Activated CD4-positive, alpha-beta T cell treated with anti-CD3 and anti-CD28 coated beads, Interleukin-2, amount 10 ng/mL, durations not matched to agents 7 days and 5 days (primary cell): ENCODE measurements around the gene SAAL1. TPM values are rescaled to one million over a fixed set of nuclear protein-coding genes. Genes with fewer than 3 reads are reported as not detected.
"Not testable (repeated sequence)": the region's sequence is repeated elsewhere in the genome, so short reads cannot be mapped to it uniquely, and the experiment has no call there.

Experiments
- CTCF ChIA-PET: fragments of 350-600 bp; sonication (Branson Sonifier 250); formaldehyde crosslinking; loops from one replicate; lab custom pipeline; 2021; ENCODE audit warnings: antibody characterized with exemption; lab: Charles Lee
- POLR2A ChIA-PET: fragments of 350-600 bp; sonication (Branson Sonifier 250); formaldehyde crosslinking; loops from one replicate; lab custom pipeline; 2021; ENCODE audit warnings: antibody characterized with exemption; lab: Charles Lee
- DNase-seq: peaks from one replicate; pipeline ENCODE4 v3.0.0-alpha.2; 2020
- H3K27ac Mint-ChIP-seq: one replicate; pipeline ENCODE4 v1.8.0; 2021; ENCODE audit warnings: mild to moderate bottlenecking, moderate library complexity, mixed read lengths
- H3K27me3 Mint-ChIP-seq: one replicate; pipeline ENCODE4 v1.8.0; 2021; ENCODE audit warnings: mixed read lengths
- H3K36me3 Mint-ChIP-seq: one replicate; pipeline ENCODE4 v1.8.0; 2021; ENCODE audit warnings: low read depth, mixed read lengths
- H3K4me1 Mint-ChIP-seq: one replicate; pipeline ENCODE4 v1.8.0; 2021; ENCODE audit warnings: mixed read lengths
- H3K4me3 Mint-ChIP-seq: one replicate; pipeline ENCODE4 v1.8.0; 2021; ENCODE audit warnings: mild to moderate bottlenecking, moderate library complexity, mixed read lengths
- H3K9me3 Mint-ChIP-seq: one replicate; pipeline ENCODE4 v1.8.0; 2021; ENCODE audit warnings: mixed read lengths
- total RNA-seq, 2 experiments: library from RNA; stranded (reverse); gene quantifications; one replicate each; pipeline ENCODE4 v1.2.3, GENCODE V29; 2021

SAAL1 gene, protein sequence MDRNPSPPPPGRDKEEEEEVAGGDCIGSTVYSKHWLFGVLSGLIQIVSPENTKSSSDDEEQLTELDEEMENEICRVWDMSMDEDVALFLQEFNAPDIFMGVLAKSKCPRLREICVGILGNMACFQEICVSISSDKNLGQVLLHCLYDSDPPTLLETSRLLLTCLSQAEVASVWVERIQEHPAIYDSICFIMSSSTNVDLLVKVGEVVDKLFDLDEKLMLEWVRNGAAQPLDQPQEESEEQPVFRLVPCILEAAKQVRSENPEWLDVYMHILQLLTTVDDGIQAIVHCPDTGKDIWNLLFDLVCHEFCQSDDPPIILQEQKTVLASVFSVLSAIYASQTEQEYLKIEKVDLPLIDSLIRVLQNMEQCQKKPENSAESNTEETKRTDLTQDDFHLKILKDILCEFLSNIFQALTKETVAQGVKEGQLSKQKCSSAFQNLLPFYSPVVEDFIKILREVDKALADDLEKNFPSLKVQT
- 10 to 100 TPM; 25.2 to 26.6 TPM for total RNA-seq

DNA sequence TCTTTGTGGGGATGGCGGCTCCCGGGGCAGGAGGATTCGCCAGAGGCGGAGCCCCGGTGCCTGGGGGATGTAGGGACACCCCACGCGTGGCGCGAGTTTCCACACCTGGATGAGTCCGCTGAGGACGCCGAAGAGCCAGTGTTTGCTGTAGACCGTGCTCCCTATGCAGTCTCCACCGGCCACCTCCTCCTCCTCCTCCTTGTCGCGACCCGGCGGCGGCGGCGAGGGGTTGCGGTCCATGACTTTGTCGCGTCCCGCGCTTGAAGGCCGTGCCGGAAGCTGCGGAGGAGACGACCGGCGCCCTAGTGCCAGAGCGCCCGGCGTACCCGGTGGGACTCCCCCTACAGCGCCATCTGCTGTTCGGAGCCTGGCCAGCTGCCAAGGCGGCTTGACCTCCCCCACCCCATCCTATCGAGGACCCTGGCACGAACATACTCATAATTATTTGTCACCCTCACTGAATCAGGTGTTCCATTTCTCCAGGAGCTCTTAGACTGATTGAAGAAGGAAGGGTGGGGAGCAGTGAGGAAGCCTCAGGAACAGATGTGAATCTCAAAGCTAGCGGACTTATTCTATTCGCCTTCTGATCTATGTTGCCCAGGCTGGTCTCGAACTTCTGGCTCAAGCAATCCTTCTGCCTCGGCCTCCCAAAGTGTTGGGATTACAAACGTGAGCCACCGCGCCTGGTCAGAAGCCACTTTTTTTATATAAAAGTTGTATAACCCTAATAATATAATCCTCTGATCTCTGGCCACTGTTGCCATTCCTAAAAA lies at the start of gene SAAL1:
Gene SAAL1 (minus strand): TSS at position 281 of the 773 bp plus-strand sequence. CDS start 41 bp downstream, at position 240.
- Mint-ChIP-seq H3K27ac (peak within 1 kb of the TSS; percentile 91), H3K27me3 (peaks cover 5% of the 10 kb centered on the region), H3K9me3 (no peaks in the 10 kb centered on the region), H3K36me3 (peaks cover 21% of the 10 kb centered on the region), H3K4me1 (peaks cover 33% of the 10 kb centered on the region), H3K4me3 (peak within 1 kb of the TSS; percentile 94)
- ChIA-PET POLR2A (interaction anchor here (0.6 kb wide), 1 partner anchor 371 kb away, joined by 5 read pairs; no protein-coding TSS in a partner anchor), CTCF (interaction anchor here (0.6 to 3.4 kb wide), 15 partner anchors 8 to 662 kb away, joined by 3 to 19 read pairs (median 5); no protein-coding TSS in a partner anchor)
- peak; percentile 91 for DNase-seq

DNA sequence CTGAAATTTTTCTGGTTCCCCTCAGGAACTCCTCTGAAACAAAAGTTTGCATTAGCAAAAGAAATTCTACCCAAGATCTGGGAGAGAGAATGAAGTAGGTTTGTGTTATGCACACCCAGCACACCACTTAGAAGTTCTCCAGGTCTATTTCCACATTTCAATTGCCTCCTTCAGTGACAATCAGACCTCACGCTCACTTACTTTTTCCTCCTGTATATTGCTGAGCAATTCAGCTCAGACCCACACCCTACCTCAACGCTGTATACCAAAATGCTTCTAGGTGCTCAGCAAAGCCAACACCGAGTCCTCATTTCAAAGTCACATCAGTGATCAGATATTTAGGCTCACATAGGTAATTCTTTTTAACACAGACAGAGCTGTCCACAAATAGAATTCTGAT lies 45.7 kb upstream of the SAAL1 start:
- no peak for DNase-seq
- H3K4me3 Mint-ChIP-seq = no peak overlapping the region
- H3K27ac Mint-ChIP-seq = no peak overlapping the region
- POLR2A ChIA-PET = no interaction called here
- H3K36me3 Mint-ChIP-seq = no peaks in the 10 kb centered on the region
- CTCF ChIA-PET = interaction anchor here (0.6 kb wide), 1 partner anchor 13 kb away, joined by 4 read pairs; no protein-coding TSS in a partner anchor
- H3K9me3 Mint-ChIP-seq = peaks cover 2% of the 10 kb centered on the region
- no peaks in the 10 kb centered on the region for H3K4me1 Mint-ChIP-seq
- peaks cover 32% of the 10 kb centered on the region for H3K27me3 Mint-ChIP-seq

DNA sequence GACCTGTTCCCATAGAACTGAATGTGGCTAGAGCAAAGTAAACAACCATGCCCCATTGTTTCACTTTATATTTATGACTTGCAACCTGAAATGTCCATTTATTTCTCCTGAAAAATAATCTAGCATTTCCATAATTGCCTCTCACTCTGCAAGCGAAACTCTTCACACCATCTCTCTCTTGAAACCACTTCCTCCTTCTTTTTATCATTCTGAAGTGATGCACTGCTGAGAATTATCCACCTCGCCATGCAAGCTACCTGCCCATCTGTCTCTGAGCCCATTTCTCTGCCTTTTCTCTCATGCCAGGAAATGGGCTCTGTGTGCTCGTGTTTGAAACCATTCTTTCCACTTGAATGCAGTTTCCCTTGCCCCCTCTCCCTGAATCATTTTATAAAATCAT lies 40.0 kb upstream of the SAAL1 start:
- no peak for DNase-seq
- Mint-ChIP-seq H3K4me3 (no peak overlapping the region), H3K9me3 (no peaks in the 10 kb centered on the region), H3K27ac (no peak overlapping the region), H3K4me1 (peaks cover 8% of the 10 kb centered on the region), H3K27me3 (peaks cover 39% of the 10 kb centered on the region), H3K36me3 (no peaks in the 10 kb centered on the region)
- ChIA-PET CTCF (no interaction called here), POLR2A (no interaction called here)

DNA sequence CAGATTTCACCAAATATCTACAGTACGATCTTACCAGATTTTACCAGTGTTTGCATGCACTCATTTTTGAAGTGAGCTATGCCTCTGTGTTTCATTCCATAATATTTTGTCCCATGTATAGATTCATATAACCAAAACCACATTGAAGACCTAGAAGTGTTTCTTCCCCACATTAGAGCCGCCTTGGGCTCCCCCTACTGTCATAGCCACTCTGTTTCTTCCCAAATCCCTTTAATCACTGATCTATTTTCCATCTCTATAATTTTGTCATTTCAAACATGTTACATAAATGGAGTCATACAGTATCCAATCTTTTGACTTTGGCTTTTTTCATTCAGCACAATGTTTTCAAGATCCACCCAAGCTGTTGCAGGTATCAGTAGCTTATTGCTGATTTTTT lies 39.1 kb upstream of the SAAL1 start:
- no peak for DNase-seq
- ChIA-PET POLR2A (no interaction called here), CTCF (no interaction called here)
- H3K27me3 Mint-ChIP-seq = peaks cover 34% of the 10 kb centered on the region
- H3K36me3 Mint-ChIP-seq = no peaks in the 10 kb centered on the region
- no peak overlapping the region for H3K27ac Mint-ChIP-seq
- H3K9me3 Mint-ChIP-seq = no peaks in the 10 kb centered on the region
- H3K4me3 Mint-ChIP-seq = no peak overlapping the region
- peaks cover 8% of the 10 kb centered on the region for H3K4me1 Mint-ChIP-seq

DNA sequence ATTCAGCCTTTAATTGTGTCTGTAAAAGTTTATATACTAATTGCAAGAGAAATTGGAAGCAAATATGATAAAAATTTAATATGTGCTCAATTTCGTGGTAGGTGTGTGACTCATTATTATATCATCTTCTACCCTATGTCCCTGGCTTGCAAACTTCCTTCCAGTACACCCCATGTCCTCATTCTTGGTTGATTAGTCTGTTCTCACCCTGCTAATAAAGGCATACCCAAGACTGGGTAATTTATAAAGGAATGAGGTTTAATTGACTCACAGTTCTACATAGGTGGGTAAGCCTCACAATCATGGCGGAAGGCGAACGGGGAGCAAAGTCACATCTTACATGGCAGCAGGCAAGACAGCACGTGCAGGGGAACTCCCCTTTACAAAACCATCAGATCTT lies 38.4 kb upstream of the SAAL1 start:
- CTCF ChIA-PET = no interaction called here

DNA sequence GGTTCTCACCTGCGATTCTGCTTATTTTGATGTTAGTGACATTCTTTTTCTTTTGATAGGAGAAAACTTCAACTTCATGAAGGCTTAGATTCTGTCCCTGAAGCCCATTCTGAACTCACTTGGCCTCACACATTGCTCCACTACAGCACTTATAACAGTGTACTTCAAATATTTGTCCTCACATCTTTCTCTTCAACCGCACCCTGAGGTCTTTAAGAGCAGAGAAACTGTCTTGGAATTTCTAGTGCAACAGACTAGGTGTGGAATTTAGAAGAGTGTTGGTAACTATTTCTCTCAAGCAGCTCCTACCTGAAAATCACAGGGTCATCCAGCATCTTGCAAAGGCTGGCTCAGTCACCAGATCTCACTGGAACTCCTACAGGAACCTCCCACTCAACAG lies 34.3 kb upstream of the SAAL1 start:
- CTCF ChIA-PET = no interaction called here
- H3K4me1 Mint-ChIP-seq = no peaks in the 10 kb centered on the region

More for the DNA sequence above, 38.4 kb upstream of the SAAL1 start:
- no peak overlapping the region for H3K27ac Mint-ChIP-seq
- POLR2A ChIA-PET = no interaction called here
- peaks cover 32% of the 10 kb centered on the region for H3K27me3 Mint-ChIP-seq
- no peak for DNase-seq
- no peaks in the 10 kb centered on the region for H3K36me3 Mint-ChIP-seq
- peaks cover 8% of the 10 kb centered on the region for H3K4me1 Mint-ChIP-seq
- H3K4me3 Mint-ChIP-seq = no peak overlapping the region
- H3K9me3 Mint-ChIP-seq = no peaks in the 10 kb centered on the region

DNA sequence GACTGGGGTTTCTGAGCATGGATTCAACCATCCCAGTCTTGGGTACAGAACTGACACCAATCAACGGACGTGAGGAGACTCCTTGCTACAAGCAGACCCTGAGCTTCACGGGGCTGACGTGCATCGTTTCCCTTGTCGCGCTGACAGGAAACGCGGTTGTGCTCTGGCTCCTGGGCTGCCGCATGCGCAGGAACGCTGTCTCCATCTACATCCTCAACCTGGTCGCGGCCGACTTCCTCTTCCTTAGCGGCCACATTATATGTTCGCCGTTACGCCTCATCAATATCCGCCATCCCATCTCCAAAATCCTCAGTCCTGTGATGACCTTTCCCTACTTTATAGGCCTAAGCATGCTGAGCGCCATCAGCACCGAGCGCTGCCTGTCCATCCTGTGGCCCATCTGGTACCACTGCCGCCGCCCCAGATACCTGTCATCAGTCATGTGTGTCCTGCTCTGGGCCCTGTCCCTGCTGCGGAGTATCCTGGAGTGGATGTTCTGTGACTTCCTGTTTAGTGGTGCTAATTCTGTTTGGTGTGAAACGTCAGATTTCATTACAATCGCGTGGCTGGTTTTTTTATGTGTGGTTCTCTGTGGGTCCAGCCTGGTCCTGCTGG lies 31.4 kb upstream of the SAAL1 start:
- H3K4me1 Mint-ChIP-seq = no peaks in the 10 kb centered on the region
- ChIA-PET POLR2A (no interaction called here), CTCF (no interaction called here)
- no peak overlapping the region for H3K4me3 Mint-ChIP-seq
- peaks cover 34% of the 10 kb centered on the region for H3K27me3 Mint-ChIP-seq
- H3K9me3 Mint-ChIP-seq = no peaks in the 10 kb centered on the region
- H3K27ac Mint-ChIP-seq = no peak overlapping the region
- H3K36me3 Mint-ChIP-seq = no peaks in the 10 kb centered on the region
- DNase-seq = no peak

More for the DNA sequence above, 34.3 kb upstream of the SAAL1 start:
- POLR2A ChIA-PET = no interaction called here
- no peak overlapping the region for H3K4me3 Mint-ChIP-seq
- H3K36me3 Mint-ChIP-seq = no peaks in the 10 kb centered on the region
- no peaks in the 10 kb centered on the region for H3K9me3 Mint-ChIP-seq
- H3K27ac Mint-ChIP-seq = no peak overlapping the region
- H3K27me3 Mint-ChIP-seq = peaks cover 31% of the 10 kb centered on the region
- DNase-seq = no peak

DNA sequence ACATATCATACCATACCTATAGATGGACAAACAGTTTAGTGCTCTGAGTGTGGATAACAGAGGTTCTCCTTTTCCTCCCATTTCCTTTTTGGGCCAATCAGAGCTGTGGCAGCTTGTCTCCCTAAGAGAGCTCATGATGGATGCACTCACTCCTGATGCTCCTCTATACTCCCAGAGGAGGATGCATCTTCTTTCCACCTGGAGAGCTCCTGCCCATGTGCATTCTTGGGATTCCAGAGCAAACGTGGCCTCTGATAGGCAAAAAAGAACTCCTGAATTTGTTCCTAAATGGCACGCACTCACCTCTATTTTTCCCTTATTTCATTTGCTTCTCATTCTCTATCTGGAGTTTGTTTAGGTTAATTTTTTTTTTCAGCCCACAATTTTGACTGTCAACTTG lies 29.4 kb upstream of the SAAL1 start:
- no peaks in the 10 kb centered on the region for H3K9me3 Mint-ChIP-seq
- ChIA-PET POLR2A (no interaction called here), CTCF (no interaction called here)
- H3K36me3 Mint-ChIP-seq = no peaks in the 10 kb centered on the region
- H3K4me3 Mint-ChIP-seq = no peak overlapping the region
- no peak for DNase-seq
- H3K4me1 Mint-ChIP-seq = no peaks in the 10 kb centered on the region
- no peak overlapping the region for H3K27ac Mint-ChIP-seq
- peaks cover 38% of the 10 kb centered on the region for H3K27me3 Mint-ChIP-seq

DNA sequence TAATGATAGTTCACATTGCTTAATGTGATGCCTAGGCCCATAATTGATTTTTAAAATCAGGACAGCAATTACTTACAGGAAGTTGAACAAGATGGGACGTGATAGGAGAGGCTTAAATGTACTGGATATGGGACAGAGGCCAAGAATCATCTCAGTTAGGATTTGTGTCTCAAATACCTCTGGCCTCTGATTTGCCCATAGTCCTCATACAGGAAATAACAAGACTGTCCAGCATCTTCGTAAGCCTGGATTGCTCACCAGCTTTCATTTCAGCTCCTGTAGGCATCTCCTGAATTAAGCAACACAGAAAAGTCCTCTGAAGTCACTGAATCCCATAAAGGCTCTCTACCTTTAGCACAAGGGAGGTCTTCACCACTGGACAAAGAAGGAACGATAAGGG lies 26.5 kb upstream of the SAAL1 start, which contains the start of gene MRGPRX3:
Gene MRGPRX3 (plus strand): TSS at position 231 of the 400 bp plus-strand sequence. CDS start 4,632 bp downstream, outside the sequence.
- ChIA-PET CTCF (no interaction called here), POLR2A (no interaction called here)
- no peak within 1 kb of the TSS for H3K27ac Mint-ChIP-seq
- no peaks in the 10 kb centered on the region for H3K9me3 Mint-ChIP-seq
- no peak for DNase-seq
- H3K36me3 Mint-ChIP-seq = no peaks in the 10 kb centered on the region
- H3K27me3 Mint-ChIP-seq = peaks cover 46% of the 10 kb centered on the region
- no peaks in the 10 kb centered on the region for H3K4me1 Mint-ChIP-seq
- H3K4me3 Mint-ChIP-seq = no peak within 1 kb of the TSS

DNA sequence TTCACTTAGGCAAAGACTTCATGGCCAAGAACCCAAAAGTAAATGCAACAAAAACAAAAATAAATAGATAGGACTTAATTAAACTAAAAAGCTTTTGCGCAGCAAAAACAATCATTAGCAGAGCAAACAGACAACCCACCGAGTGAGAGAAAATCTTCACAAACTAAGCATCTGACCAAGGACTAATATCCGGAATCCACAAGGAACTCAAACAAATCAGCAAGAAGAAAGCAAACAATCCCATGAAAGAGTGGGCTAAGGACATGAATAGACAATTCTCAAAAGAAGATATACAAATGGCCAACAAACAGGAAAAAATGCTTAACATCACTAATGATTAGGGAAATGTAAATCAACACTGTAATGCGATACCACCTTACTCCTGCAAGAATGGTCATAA lies 25.2 kb upstream of the SAAL1 start:
- POLR2A ChIA-PET, DNase-seq, H3K36me3 Mint-ChIP-seq, CTCF ChIA-PET, H3K9me3 Mint-ChIP-seq, H3K27ac Mint-ChIP-seq, H3K4me1 Mint-ChIP-seq, H3K4me3 Mint-ChIP-seq: not testable (repeated sequence)
- peaks cover 48% of the 10 kb centered on the region for H3K27me3 Mint-ChIP-seq

DNA sequence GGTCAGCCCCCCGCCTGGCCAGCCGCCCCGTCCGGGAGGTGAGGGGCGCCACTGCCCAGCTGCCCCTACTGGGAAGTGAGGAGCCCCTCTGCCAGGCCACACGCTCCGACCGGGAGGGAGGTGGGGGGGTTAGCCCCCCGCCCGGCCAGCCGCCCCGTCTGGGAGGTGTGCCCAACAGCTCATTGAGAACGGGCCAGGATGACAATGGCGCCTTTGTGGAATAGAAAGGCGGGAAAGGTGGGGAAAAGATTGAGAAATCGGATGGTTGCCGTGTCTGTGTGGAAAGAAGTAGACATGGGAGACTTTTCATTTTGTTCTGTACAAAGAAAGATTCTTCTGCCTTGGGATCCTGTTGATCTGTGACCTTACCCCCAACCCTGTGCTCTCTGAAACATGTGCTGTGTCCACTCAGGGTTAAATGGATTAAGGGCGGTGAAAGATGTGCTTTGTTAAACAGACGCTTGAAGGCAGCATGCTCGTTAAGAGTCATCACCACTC lies 15.5 kb upstream of the SAAL1 start:
- H3K4me3 Mint-ChIP-seq, H3K4me1 Mint-ChIP-seq, H3K9me3 Mint-ChIP-seq, DNase-seq, POLR2A ChIA-PET, H3K36me3 Mint-ChIP-seq, CTCF ChIA-PET, H3K27ac Mint-ChIP-seq: not testable (repeated sequence)
- peaks cover 19% of the 10 kb centered on the region for H3K27me3 Mint-ChIP-seq

DNA sequence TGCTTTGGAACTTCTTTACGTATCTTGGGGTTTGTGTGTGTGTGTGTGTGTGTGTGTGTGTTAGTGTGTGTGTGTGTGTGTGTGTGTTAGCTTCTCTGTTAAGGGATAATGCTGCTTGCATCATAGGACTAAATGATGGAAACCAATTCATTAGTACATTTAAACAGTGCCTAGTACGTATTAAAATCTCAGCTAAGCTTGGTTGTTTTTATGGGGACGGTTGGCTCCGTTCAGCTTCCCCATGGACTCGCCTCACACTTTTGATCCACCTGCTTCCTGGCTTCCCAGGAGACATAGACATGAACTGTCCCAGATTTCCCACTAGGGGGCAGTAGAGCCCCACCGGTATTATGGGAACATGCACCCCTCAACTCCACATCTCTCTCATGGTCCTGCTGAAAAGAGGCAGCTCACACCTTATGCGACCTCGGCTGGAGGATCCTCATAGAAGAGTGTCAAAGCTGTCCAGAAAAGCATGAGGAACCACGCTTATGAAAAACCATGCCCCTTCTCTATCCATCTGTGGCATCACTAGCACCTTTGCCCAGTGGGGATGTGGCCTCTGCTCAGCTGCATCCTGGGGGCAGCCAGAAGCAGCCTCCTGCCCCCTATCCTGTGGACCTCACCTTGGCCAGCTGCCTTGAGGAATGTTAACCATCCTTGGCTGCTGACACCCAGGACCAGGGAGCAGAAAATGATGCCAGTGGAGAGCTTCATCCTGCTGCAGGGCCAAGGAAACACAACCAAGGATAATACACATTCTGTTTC lies 9.7 kb upstream of the SAAL1 start:
- Mint-ChIP-seq H3K27ac (no peak overlapping the region), H3K9me3 (no peaks in the 10 kb centered on the region), H3K27me3 (peaks cover 20% of the 10 kb centered on the region), H3K4me3 (no peak overlapping the region), H3K36me3 (no peaks in the 10 kb centered on the region), H3K4me1 (peaks cover 3% of the 10 kb centered on the region)
- peak; percentile 71 for DNase-seq
- ChIA-PET POLR2A (no interaction called here), CTCF (interaction anchor here (0.6 to 2.5 kb wide), 11 partner anchors 10 to 1101 kb away, joined by 3 to 19 read pairs (median 3); partner anchors contain the start of genes LDHA and SAAL1)
